Keratinocyte (primary cell): Measurements from ENCODE around the gene MAPRE3.

Experiments used
- CTCF ChIP-seq, 3 experiments: IDR thresholded peaks in 1 of 3; conservative IDR thresholded peaks in 1 of 3; optimal IDR thresholded peaks in 1 of 3; 2 replicates in 2 of 3; 3 replicates in 1 of 3; pipeline versions ENCODE3 to v1.5.1; 2011; ENCODE audit warnings: low read length in 3 of 3, mild to moderate bottlenecking in 3 of 3, moderate library complexity in 2 of 3, control low read depth in 1 of 3, inconsistent platforms in 1 of 3; ENCODE audit not compliant: insufficient read depth in 2 of 3; ENCODE audit errors: extremely low read depth in 1 of 3
- EZH2 ChIP-seq: IDR thresholded peaks from one replicate; pipeline ENCODE4 v1.6.1; 2012; ENCODE audit warnings: inconsistent platforms, mild to moderate bottlenecking, low read length, moderate library complexity

GRCh38 chr2:26978061-26978596, 7.7 kb downstream of the MAPRE3 start:
- no peak for TF ChIP-seq CTCF (optimal IDR thresholded peaks at IDR 0.05 in 1 of 3, IDR thresholded peaks at IDR 0.05 in 1 of 3, conservative IDR thresholded peaks at IDR 0.05 in 1 of 3; ENCODE audit: extremely low read depth in 1 of 3, insufficient read depth in 2 of 3, low read length in 3 of 3)
- TF ChIP-seq EZH2: no peak
